Fibroblast of skin of right biceps (primary cell): ENCODE data around the gene NAV3.
A peak's percentile ranks its signal among the peaks of the same experiment; 100 is the strongest.

Experiments
- DNase-seq: peaks from one replicate; pipeline ENCODE4 v3.0.0-alpha.2; 2013

Gene NAV3

DNA sequence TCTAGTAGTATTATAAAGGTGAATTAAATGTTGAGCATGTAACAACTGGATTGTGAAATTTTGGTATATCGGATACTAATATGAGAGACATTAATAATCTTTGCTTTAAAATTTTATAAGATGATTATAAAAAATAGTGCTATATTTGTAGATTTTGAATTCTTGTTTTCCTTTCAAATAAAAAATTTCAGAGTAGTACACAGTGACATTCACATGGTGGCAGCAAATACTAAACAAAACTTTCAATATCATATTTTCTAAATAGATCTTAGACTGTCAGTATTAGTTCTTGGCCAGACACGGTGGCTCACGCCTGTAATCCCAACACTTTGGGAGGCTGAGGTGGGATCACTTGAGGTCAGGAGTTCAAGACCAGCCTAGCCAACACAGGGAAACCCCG, 166.0 kb downstream of the NAV3 start:
- DNase-seq, result no peak

- no peak for DNase-seq
Measured at GRCh38 chr12:77998236-77998786, 167.6 kb downstream of the NAV3 start.

DNA sequence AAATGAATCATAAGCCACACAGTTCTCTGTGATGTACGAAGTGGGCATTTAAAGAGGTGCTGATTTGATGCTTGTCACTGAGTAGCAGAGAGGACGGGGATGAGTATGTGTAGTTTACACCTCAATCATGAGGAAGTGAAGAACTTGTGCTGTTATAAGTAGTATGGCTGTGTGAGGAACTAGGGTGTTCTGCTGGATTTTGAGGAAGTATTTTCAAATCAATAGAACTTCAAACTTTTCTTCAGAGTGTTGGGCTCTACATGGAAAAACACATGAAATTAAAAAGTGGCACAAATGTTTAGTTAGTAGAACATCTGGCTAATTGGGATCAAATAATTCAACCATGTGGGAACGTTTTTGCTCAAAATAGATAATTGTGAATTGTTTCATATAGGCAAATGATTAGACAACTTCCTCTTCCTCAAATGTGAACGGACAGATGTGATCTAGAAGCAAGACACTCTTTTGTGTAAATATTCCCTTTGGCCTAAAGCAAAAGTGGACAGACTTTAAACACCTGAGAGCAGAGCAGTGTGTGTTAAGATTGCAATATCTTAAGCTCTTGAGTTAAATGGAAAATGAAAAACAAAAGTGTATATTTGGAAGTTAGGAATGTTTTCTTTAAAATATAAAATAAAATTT, 168.5 kb downstream of the NAV3 start:
- no peak for DNase-seq

DNA sequence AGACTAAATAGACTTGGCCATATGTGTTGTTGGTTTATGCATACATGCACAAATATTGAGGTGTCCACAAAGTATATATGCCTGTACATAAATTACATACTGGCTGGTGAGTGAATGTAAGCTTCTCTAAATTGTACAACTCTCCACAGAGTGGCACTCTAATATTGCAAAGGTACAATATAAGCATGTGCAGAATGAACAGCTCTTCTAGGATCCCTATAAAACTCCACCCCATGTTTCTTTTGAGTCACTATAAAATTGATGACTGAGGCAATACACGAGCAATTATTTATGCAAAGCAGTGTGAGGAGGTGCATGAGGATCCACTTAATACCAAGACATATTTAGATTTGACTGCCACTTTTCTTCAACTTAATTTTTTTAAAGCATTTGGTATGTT, 172.2 kb downstream of the NAV3 start:
- no peak for DNase-seq

DNA sequence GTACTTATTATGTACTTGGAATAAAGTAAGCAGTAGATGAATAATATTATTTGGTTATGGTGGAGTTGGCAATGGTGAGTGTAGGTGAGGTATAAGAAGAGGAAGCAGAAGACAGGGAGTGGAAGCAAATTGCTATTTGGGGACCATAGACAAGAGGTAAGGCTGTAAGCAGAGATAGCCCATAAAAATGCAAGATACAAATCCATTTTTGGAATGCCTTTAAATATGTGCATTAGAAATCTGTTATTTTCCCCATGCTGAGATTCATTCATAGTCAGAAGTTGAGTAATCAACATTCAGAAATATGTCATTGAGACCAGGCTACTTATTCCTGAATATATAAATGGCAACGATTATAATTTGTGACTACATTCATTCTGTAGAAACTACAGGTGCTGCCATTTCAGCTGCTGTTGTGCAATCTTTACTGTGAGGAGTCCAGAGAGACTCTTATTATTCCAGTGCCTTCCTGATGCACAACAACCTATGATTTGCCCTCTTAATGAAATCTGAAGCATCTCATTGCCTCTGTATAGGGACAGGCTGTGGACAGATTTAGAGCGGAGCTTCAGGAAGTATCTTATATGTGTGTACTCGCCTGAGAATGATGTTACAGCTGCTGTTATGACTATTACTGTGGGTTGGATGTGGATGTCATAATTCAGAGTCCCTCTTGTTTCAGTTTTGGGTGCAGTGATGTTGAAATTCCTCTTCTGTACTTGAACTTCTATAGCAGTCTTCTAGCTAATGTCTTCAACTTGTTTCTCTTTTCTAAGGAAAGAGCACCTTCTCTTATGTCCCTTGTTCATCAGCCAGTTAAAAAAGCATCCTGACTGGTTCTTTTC, 173.8 kb downstream of the NAV3 start:
- no peak for DNase-seq

DNA sequence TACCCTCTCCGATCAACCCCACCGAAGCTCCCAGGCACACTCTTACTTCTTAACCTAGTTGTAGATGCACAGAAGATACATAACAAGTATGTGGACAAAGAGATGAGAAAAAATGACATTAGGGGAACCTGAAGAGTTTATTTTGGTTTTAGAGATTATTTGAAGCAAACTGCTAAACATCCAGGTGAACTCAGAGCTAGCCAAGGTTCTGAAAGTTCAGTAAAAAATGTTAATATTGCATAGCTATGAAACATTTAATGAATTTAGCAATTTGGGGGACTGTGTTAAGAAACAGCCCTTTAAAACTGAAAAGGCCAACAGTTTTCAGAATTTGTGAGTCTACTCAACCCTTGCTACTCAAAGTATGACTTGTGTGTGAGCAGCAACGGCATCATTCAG, 174.4 kb downstream of the NAV3 start:
- DNase-seq, result no peak

DNA sequence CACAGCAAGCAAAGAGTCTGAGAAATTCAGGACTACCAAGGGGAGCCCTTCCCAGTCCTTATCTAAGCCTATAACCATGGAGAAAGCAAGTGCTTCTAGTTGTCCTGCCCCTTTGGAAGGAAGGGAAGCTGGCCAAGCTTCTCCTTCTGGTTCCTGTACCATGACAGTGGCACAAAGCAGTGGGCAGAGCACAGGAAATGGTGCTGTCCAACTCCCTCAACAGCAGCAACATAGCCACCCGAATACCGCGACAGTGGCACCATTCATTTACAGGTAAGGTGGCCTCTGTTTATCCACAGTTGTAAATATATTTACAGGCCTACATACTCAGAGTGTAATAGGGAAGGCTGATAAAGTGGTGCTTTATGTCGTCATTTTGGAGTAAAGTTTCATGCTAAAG, 176.5 kb downstream of the NAV3 start:
- DNase-seq, result no peak

GRCh38 chr12:78009031-78009430, 178.3 kb downstream of the NAV3 start:
- no peak for DNase-seq

DNA sequence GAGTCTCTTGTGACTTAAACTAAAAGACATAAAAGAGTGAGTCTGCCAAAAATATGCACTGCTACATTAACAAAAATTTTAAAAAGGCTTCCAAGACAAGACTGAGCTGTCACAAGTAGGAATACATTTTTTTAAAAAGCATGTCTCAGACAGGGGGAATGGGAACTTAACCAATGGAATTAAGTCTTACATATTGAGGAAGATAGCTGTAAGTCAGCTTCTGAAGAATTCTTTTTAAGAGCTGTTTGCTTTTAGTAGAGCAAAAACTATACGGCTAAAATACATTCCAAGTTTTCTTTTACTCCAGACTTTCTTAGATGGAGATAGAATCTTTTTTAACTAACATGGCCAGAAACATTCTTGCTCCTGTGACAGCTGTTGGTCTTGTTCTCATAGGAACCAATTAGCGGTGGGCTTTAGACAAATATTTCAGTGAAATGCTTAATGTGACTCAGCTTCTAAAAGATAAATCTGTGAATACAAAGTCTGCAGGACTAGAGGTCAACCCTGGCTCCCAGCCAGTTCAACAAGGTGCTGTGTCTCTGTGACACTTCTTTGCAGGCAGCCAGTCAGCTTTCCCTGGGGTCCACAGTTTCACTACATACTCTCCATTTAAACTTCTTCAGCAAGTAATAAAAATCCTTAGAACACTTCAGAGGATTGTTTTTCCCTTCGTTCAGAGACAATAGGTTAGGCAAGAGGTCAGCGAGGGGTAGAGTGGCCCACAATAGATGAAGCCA, 187.6 kb downstream of the NAV3 start:
- DNase-seq, result peak; percentile 34

DNA sequence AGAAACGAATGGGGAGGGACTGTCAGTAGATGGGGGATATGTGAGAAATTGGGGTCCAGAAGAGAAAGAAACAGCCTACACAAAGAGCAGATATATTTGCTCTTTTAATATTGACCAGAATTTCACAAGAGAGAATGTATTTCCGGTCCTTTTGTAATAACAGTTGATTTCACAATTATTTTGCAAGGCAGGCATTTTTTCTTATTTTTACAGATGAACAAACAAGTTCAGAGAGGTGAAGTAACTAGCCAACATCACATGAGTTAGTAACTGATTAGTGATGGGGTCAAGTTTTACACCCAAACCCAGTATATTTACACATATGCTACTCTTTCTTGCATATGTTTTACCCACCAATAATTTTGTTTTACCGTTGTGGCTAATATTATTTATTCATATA, 188.2 kb downstream of the NAV3 start:
- no peak for DNase-seq

DNA sequence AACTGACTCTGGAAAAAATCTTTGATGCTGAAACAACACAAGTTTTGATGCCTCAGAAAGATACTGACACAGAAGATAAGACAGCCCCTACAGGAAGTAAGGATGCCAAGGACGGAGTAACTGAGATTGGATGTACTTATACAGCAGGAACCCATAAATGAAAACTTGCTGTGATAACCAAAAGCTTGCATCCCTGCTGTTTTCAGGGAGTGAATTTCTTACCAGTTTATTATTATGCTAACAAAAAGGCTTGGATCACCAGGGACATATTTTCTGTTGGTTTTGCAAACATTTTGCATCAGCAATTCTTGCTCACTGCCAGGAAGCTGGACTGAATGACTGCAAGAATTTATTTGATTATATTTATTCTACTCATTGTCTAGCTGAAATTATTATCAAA, 197.7 kb downstream of the NAV3 start:
- no peak for DNase-seq

DNA sequence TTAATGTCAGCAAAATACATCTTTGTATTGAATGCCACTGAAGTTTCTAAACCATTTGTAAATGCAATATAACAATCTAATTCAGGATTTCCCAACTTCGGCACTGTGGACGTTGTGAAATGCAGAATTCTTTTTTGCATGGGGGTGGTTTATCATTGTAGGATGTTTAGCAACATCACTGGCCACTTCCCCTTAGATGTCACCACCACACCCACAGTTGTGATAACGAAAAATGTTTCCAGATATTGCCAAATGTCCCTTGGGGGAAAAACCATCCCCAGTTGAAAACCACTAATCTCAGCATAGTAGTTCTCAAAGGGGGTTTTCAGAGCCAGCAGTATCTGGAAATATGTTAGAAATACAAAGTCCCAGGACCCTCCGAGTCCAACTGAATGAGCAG, 203.3 kb downstream of the NAV3 start:
- peak; percentile 56 for DNase-seq

- DNase-seq, result no peak
Measured at GRCh38 chr12:78035901-78036606, 205.4 kb downstream of the NAV3 start.

- DNase-seq, result no peak
Measured at GRCh38 chr12:78036874-78037273, 206.2 kb downstream of the NAV3 start.

DNA sequence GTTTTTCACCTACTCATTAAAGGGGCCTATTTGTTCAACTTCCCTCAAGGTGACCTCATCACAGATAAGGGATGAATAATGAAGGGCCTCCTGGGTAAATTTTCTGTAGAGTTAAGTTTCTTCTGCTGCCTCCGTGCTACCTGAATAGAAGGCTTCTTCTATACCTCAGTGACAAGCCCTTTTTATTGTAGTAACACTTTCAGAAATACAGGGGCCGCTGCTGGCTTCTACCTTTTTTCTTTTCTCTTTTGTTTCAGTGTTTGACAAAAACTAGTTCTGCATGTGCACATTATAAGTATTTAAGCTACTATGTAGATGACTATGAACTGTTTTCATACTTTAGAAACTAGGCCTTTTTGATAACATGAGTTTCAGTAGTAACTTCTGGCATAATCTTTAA, 207.0 kb downstream of the NAV3 start:
- no peak for DNase-seq

DNA sequence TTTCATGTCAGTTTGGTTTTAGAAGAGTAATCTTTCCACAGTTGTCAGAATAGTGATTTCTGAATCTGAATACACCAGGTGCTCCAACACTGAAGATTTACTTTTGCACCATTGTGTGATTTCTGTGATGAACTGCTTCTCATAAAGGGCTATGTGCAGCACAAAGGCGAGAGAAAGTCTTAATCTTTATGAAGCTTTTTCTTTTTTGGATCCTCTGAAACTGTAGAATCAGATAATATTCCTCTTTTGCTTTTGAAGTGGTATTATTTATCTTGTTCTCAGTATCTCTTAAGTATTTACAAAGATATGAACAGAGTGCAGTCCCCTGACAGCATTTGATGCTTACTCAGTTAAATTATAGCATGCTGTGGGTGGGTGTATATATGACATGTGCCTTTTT, 207.8 kb downstream of the NAV3 start:
- no peak for DNase-seq

- DNase-seq, result peak; percentile 21
Measured at GRCh38 chr12:78038986-78039385, 208.3 kb downstream of the NAV3 start.

DNA sequence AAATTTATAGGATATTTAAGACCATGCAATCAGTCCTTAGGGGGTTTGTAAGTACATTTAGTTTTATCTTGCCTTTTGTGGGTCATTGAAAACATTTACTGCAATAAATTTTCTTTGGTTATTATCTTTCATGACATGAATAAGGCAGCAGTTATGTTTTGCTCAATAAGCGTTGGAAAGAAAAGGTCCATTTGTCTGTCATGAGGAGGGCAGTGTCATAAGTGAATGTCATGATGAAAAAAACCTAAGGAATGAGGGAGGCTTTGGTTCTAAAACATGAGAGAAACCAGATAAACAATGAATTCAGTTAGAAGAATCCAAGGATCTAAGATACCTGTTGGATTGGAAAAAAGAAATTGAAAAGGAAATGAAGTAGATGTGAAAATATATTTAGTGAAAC, 209.4 kb downstream of the NAV3 start:
- DNase-seq, result peak; percentile 10

- no peak for DNase-seq
Measured at GRCh38 chr12:78050790-78051189, 220.1 kb downstream of the NAV3 start.

- DNase-seq, result no peak
Measured at GRCh38 chr12:78055545-78055944, 224.9 kb downstream of the NAV3 start.

DNA sequence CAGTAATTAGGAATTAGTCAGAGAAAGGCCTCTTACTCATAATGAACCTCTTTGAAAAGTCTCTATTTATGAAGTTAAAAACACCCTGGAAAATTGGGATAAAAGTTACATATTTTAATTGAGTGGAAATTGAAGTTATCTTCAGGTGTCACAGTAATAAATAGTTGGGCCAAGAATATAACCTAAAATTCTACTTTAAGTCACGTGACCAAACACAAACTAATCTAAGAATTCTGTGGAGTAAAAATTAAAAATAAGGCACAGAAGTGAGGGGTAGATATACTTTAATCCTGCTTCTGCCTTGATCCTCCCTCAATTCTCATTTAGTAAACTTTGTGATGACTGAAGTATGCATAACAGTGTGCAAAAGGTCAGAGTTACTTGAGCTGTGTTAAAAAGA, 226.4 kb downstream of the NAV3 start:
- DNase-seq, result no peak

DNA sequence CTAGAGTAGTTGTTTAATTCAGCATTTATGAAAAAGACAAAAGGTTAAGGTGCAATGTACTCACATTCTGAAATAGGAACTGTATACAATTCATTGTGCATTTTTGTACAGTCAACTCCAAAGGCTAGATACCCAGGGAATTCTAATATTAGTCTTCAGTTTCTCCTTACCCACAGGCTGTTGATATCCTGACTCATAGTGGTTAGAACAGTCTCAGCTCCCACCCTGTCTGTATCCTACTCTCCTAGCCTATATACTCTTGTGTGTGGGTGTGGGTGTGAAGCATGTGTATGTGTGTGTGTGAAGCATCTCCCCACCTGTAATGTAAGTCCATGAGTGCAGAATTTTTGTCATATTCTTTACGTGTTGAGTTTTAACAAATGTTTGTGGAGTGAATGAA, 229.5 kb downstream of the NAV3 start:
- DNase-seq, result peak; percentile 71

DNA sequence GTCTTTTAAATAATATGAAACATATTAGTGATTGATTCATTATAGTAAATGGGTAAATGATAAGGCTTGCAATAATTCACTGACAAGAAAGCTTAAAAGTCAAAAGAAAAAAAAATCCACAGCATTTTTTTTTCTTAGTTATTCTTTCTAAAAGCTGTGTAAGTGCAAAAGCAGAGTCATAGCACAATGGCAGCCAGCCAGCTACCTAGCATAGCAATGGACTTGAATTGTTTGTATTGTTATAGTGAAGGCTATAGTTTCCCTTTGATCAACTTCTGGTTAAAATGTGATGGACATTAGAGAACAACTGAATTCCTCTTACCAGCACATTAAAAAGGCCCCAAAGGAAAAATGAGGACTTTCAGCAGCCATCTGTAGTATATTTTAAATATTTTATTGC, 232.1 kb downstream of the NAV3 start:
- DNase-seq, result peak; percentile 68
